ENCODE results near the gene INSIG2. TPM values are rescaled to one million over a fixed set of nuclear protein-coding genes. Genes with fewer than 3 reads are reported as not detected.

Gene INSIG2
- total RNA-seq, 8 experiments from 2014 or later = 5.0 to 28.9 (median 15.2) TPM

DNA sequence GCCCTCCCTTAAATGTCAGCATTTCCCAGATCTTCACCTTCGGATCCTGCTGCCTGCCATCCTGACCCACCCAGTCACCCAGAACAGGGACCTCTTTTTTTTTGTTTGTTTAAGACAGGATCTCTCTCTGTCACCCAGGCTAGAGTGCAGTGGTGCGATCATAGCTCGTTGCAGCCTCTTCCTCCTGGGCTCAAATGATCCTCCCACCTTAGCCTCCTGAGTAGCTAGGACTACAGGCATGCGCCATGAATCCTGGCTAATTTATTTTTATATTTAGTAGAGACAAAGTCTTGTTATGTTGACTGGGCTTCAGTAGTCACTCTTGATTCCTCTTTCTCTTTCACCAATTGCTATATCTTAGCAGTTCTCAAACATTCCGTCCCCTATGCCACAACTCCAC is 39.0 kb downstream of the INSIG2 start:
- H3K4me3 ChIP-seq = no peak overlapping the region
- no peak for ATAC-seq (replicated peaks in 6 of 8)
- H3K27ac ChIP-seq = no peak overlapping the region
- in situ Hi-C loops (cut with MboI; ENCODE audit: low pct_unique_long_range_greater_than_20kb in 2 of 9, low sequenced_read_pairs in 9 of 9, unreplicated experiment in 9 of 9) = no loop called here
- H3K4me1 ChIP-seq (replicated peaks in 1 of 2) = peaks cover 9 to 10% of the 10 kb centered on the region in 2 donors
- 86 to 100% (median 90%) methylated on average over 1 to 5 of the region's 5 CpGs; no CpG with 5 or more reads in 3 of the 10 experiments for WGBS, 10 experiments

GRCh38 chr2:118128826-118129225 is 40.6 kb downstream of the INSIG2 start:
- peaks cover 2 to 6% of the 10 kb centered on the region in 2 donors for H3K4me1 ChIP-seq (replicated peaks in 1 of 2)
- 0 to 85% (median 60%) methylated on average over 1 to 3 of the region's 3 CpGs; no CpG with 5 or more reads in 1 of the 10 experiments for WGBS, 10 experiments
- peak in 2 of 8 experiments; percentile 27 to 35 for ATAC-seq (replicated peaks in 6 of 8)
- H3K27ac ChIP-seq = no peak overlapping the region
- no peak overlapping the region for H3K4me3 ChIP-seq
- in situ Hi-C loops (cut with MboI; ENCODE audit: low pct_unique_long_range_greater_than_20kb in 2 of 9, low sequenced_read_pairs in 9 of 9, unreplicated experiment in 9 of 9) = no loop called here

GRCh38 chr2:118130385-118130784 is 42.1 kb downstream of the INSIG2 start:
- in situ Hi-C loops (cut with MboI; ENCODE audit: low pct_unique_long_range_greater_than_20kb in 2 of 9, low sequenced_read_pairs in 9 of 9, unreplicated experiment in 9 of 9) = no loop called here
- ATAC-seq (replicated peaks in 6 of 8) = no peak
- Histone ChIP-seq H3K4me1 (replicated peaks in 1 of 2) (no peaks in the 10 kb centered on the region), H3K4me3 (no peak overlapping the region), H3K27ac (no peak overlapping the region)
- WGBS, 10 experiments = 43 to 88% (median 63%) methylated on average over 1 to 4 of the region's 7 CpGs; no CpG with 5 or more reads in 4 of the 10 experiments

GRCh38 chr2:118131771-118132170 is 43.5 kb downstream of the INSIG2 start:
- no peaks in the 10 kb centered on the region for H3K4me1 ChIP-seq (replicated peaks in 1 of 2)
- 32 to 90% (median 61%) methylated on average over 1 to 4 of the region's 4 CpGs; no CpG with 5 or more reads in 1 of the 10 experiments for WGBS, 10 experiments
- in situ Hi-C loops (cut with MboI; ENCODE audit: low pct_unique_long_range_greater_than_20kb in 2 of 9, low sequenced_read_pairs in 9 of 9, unreplicated experiment in 9 of 9) = no loop called here
- H3K4me3 ChIP-seq = no peak overlapping the region
- H3K27ac ChIP-seq = no peak overlapping the region
- ATAC-seq (replicated peaks in 6 of 8) = no peak

GRCh38 chr2:118133916-118134315 is 45.6 kb downstream of the INSIG2 start:
- in situ Hi-C loops (cut with MboI; ENCODE audit: low pct_unique_long_range_greater_than_20kb in 2 of 9, low sequenced_read_pairs in 9 of 9, unreplicated experiment in 9 of 9) = no loop called here
- no peaks in the 10 kb centered on the region for H3K4me1 ChIP-seq (replicated peaks in 1 of 2)
- no peak overlapping the region for H3K4me3 ChIP-seq
- no peak for ATAC-seq (replicated peaks in 6 of 8)
- H3K27ac ChIP-seq = no peak overlapping the region
- WGBS, 10 experiments = 80 to 100% (median 100%) methylated on average over 1 to 2 of the region's 2 CpGs; no CpG with 5 or more reads in 5 of the 10 experiments

DNA sequence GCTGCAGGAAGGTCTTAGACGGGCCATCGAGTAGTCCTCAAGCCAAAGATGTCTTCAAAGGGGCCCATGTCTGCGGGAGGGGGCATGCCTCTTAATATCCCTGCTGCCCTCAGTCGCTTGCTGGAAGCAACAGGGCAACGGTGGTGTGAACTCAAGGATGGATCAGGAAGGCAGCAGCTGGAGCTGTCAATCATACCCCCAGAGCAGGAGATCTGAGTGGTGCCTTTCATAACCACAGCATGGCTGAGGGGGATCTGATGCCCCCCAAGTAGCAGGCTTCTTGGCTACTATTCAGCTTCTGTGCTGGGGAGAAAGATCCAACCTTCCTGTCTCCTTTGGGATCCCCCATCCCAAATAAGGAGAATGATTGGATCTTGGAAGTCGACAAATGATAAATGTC is 46.4 kb downstream of the INSIG2 start:
- no peaks in the 10 kb centered on the region for H3K4me1 ChIP-seq (replicated peaks in 1 of 2)
- H3K27ac ChIP-seq = no peak overlapping the region
- no peak for ATAC-seq (replicated peaks in 6 of 8)
- WGBS, 10 experiments = 38 to 100% (median 71%) methylated on average over 1 to 6 of the region's 6 CpGs; no CpG with 5 or more reads in 1 of the 10 experiments
- H3K4me3 ChIP-seq = no peak overlapping the region
- in situ Hi-C loops (cut with MboI; ENCODE audit: low pct_unique_long_range_greater_than_20kb in 2 of 9, low sequenced_read_pairs in 9 of 9, unreplicated experiment in 9 of 9) = no loop called here

DNA sequence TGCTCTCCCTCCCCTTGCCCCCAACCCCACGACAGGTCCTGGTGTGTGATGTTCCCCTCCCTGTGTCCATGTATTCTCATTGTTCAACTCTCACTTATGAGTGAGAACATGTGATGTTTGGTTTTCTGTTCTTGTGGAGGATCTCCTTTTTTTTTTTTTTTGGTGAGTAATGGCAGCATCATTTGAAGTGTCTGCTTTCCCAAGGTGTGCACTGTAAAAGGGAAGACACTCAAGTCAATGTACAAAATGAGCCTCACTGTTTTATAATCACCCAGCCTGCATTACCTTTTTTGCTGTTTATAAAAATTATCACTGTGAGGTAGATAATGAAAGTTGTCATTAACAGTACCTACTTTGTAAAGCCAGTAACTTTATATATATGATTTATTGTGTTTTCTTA is 56.9 kb downstream of the INSIG2 start:
- H3K27ac ChIP-seq = no peak overlapping the region
- 40% methylated on average over 1 of the region's 1 CpG; no CpG with 5 or more reads in 9 of the 10 experiments for WGBS, 10 experiments
- no peak overlapping the region for H3K4me3 ChIP-seq
- in situ Hi-C loops (cut with MboI; ENCODE audit: low pct_unique_long_range_greater_than_20kb in 2 of 9, low sequenced_read_pairs in 9 of 9, unreplicated experiment in 9 of 9) = no loop called here
- no peak for ATAC-seq (replicated peaks in 6 of 8)
- H3K4me1 ChIP-seq (replicated peaks in 1 of 2) = no peaks in the 10 kb centered on the region

- no peak overlapping the region for H3K4me3 ChIP-seq
- no peak for ATAC-seq (replicated peaks in 6 of 8)
- H3K4me1 ChIP-seq (replicated peaks in 1 of 2) = no peaks in the 10 kb centered on the region
- H3K27ac ChIP-seq = no peak overlapping the region
- WGBS, 10 experiments = 52 to 100% (median 79%) methylated on average over 1 to 6 of the region's 6 CpGs
- in situ Hi-C loops (cut with MboI; ENCODE audit: low pct_unique_long_range_greater_than_20kb in 2 of 9, low sequenced_read_pairs in 9 of 9, unreplicated experiment in 9 of 9) = no loop called here
Observed at GRCh38 chr2:118145806-118146205, 57.5 kb downstream of the INSIG2 start.

GRCh38 chr2:118146315-118147283 is 58.3 kb downstream of the INSIG2 start:
- in situ Hi-C loops (cut with MboI; ENCODE audit: low pct_unique_long_range_greater_than_20kb in 2 of 9, low sequenced_read_pairs in 9 of 9, unreplicated experiment in 9 of 9) = no loop called here
- no peaks in the 10 kb centered on the region for H3K4me1 ChIP-seq (replicated peaks in 1 of 2)
- no peak overlapping the region for H3K4me3 ChIP-seq
- no peak overlapping the region for H3K27ac ChIP-seq
- no peak for ATAC-seq (replicated peaks in 6 of 8)
- WGBS, 10 experiments = 50 to 100% (median 90%) methylated on average over 1 to 9 of the region's 11 CpGs

- H3K4me3 ChIP-seq = no peak overlapping the region
- H3K27ac ChIP-seq = no peak overlapping the region
- in situ Hi-C loops (cut with MboI; ENCODE audit: low pct_unique_long_range_greater_than_20kb in 2 of 9, low sequenced_read_pairs in 9 of 9, unreplicated experiment in 9 of 9) = no loop called here
- H3K4me1 ChIP-seq (replicated peaks in 1 of 2) = no peaks in the 10 kb centered on the region
- 50 to 100% (median 80%) methylated on average over 1 of the region's 1 CpG; no CpG with 5 or more reads in 5 of the 10 experiments for WGBS, 10 experiments
- no peak for ATAC-seq (replicated peaks in 6 of 8)
Observed at GRCh38 chr2:118148133-118148532, 59.9 kb downstream of the INSIG2 start.

- ATAC-seq (replicated peaks in 6 of 8) = peak in 1 of 8 experiments; percentile 62
- Histone ChIP-seq H3K27ac (no peak overlapping the region), H3K4me3 (no peak overlapping the region), H3K4me1 (replicated peaks in 1 of 2) (no peaks in the 10 kb centered on the region)
- WGBS, 10 experiments = 6 to 100% (median 81%) methylated on average over 1 to 3 of the region's 3 CpGs
- in situ Hi-C loops (cut with MboI; ENCODE audit: low pct_unique_long_range_greater_than_20kb in 2 of 9, low sequenced_read_pairs in 9 of 9, unreplicated experiment in 9 of 9) = no loop called here
Observed at GRCh38 chr2:118148809-118149208, 60.5 kb downstream of the INSIG2 start.

DNA sequence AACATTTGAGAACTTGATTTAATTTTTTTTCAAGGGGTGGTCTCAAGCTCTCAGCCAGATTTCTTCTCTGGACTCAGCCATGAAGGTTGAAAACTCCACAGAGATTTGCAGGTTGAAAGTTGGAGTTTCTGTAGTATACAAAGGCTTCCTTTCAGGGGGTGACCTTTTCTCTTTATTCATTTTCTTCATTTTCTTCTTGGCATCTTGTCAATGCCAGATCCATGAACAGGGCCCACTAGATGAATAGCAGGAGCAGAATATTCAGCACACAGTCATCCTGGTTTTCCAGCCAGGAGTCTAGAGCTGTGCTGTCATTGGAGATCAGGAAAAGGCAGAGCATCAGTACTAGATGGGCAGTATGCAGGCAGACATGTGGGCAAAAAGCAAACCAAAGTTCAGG is 62.0 kb downstream of the INSIG2 start:
- in situ Hi-C loops (cut with MboI; ENCODE audit: low pct_unique_long_range_greater_than_20kb in 2 of 9, low sequenced_read_pairs in 9 of 9, unreplicated experiment in 9 of 9) = loop anchor here in 1 of 9 experiments (25.0 kb wide), 1 partner anchor 113 kb away; no protein-coding TSS in a partner anchor

GRCh38 chr2:118151831-118152230 is 63.6 kb downstream of the INSIG2 start:
- WGBS, 10 experiments = 80 to 100% (median 86%) methylated on average over 1 of the region's 1 CpG; no CpG with 5 or more reads in 4 of the 10 experiments
- Histone ChIP-seq H3K4me1 (replicated peaks in 1 of 2) (no peaks in the 10 kb centered on the region), H3K4me3 (no peak overlapping the region), H3K27ac (no peak overlapping the region)
- no peak for ATAC-seq (replicated peaks in 6 of 8)
- in situ Hi-C loops (cut with MboI; ENCODE audit: low pct_unique_long_range_greater_than_20kb in 2 of 9, low sequenced_read_pairs in 9 of 9, unreplicated experiment in 9 of 9) = loop anchor here in 1 of 9 experiments (25.0 kb wide), 1 partner anchor 115 kb away; no protein-coding TSS in a partner anchor

More for the DNA sequence above, 62.0 kb downstream of the INSIG2 start:
- Histone ChIP-seq H3K4me1 (replicated peaks in 1 of 2) (no peaks in the 10 kb centered on the region), H3K27ac (no peak overlapping the region), H3K4me3 (no peak overlapping the region)
- ATAC-seq (replicated peaks in 6 of 8) = no peak
